ENCODE measurements around the gene TIGD6. TPM values are rescaled to one million over a fixed set of nuclear protein-coding genes. Genes with fewer than 3 reads are reported as not detected.

Gene TIGD6
- total and polyA plus RNA-seq, 10 of the 15 experiments (the other 5 are each of a cell fraction or from before 2014, with no cell fraction given), result 0.84 to 4.1 (median 2.7) TPM

GRCh38 chr5:150022158-150022531 lies 21.7 kb upstream of the TIGD6 start:
- Histone ChIP-seq H3K4me3 (no peak overlapping the region), H3K79me2 (ENCODE audit: control insufficient read depth, insufficient read depth, low read length) (no peaks in the 10 kb centered on the region), H4K20me1 (ENCODE audit: control insufficient read depth, insufficient read depth) (no peaks in the 10 kb centered on the region), H3K27ac (ENCODE audit: control insufficient read depth, insufficient read depth) (no peak overlapping the region), H3K4me2 (ENCODE audit: control insufficient read depth, insufficient read depth) (no peak overlapping the region), H3K9me3 (replicated peaks; ENCODE audit: control insufficient read depth, insufficient read depth, low read length) (no peaks in the 10 kb centered on the region), H3K9ac (ENCODE audit: control insufficient read depth, insufficient read depth, low read length) (no peak overlapping the region), H3K27me3 (replicated peaks in 1 of 2; ENCODE audit: control insufficient read depth in 2 of 2, insufficient read depth in 2 of 2, low read length in 1 of 2) (no peaks in the 10 kb centered on the region), H3K36me3 (ENCODE audit: control insufficient read depth in 2 of 2, insufficient read depth in 2 of 2, low read length in 1 of 2) (peaks cover 13 to 26% of the 10 kb centered on the region in 2 experiments), H3K4me1 (ENCODE audit: control insufficient read depth, insufficient read depth, low read length) (no peaks in the 10 kb centered on the region), H2AFZ (ENCODE audit: control insufficient read depth, low read depth, low read length) (no peak overlapping the region)
- in situ Hi-C loops (cut with MboI) (no loop called here), intact Hi-C loops (cut with micrococcal nuclease; ENCODE audit: unreplicated experiment) (no loop called here)
- ChIA-PET SMC1A (ENCODE audit: uncharacterized antibody, unreplicated experiment) (interaction anchor here (0.6 to 2.9 kb wide), 4 partner anchors 9 to 1402 kb away, joined by 3 to 11 read pairs (median 6); no protein-coding TSS in a partner anchor), CTCF (interaction anchor here (0.6 to 2.2 kb wide), 4 partner anchors 16 to 193 kb away, joined by 3 to 8 read pairs (median 4); no protein-coding TSS in a partner anchor), RAD21 (ENCODE audit: unreplicated experiment) (interaction anchor here (1.0 kb wide), 1 partner anchor 79 kb away, joined by 3 read pairs; no protein-coding TSS in a partner anchor), POLR2A (interaction anchor here (0.9 kb wide), 1 partner anchor 9 kb away, joined by 3 read pairs; no protein-coding TSS in a partner anchor)
- ATAC-seq (no peak), DNase-seq (ENCODE audit: low read depth, low spot score) (no peak), FAIRE-seq (no peak)
- TF ChIP-seq SRF (IDR thresholded peaks at IDR 0.05; ENCODE audit: low read depth in 2 of 2, low read length in 2 of 2), result no peak
- no peak for TF ChIP-seq NFXL1 (IDR thresholded peaks at IDR 0.05; ENCODE audit: borderline replicate concordance)
- no peak for TF ChIP-seq TCF12 (IDR thresholded peaks at IDR 0.05; ENCODE audit: low read depth, low read length)
- TF ChIP-seq PML (IDR thresholded peaks at IDR 0.05; ENCODE audit: low read length), result no peak
- no peak for TF ChIP-seq CREB1 (IDR thresholded peaks at IDR 0.05; ENCODE audit: low read depth)
- TF ChIP-seq ZNF384 (IDR thresholded peaks at IDR 0.05; ENCODE audit: borderline replicate concordance, low read depth, low read length), result no peak
- no peak for TF ChIP-seq SMAD1 (IDR thresholded peaks at IDR 0.05; ENCODE audit: low read depth, partially characterized antibody)
- TF ChIP-seq ZNF217 (IDR thresholded peaks at IDR 0.05), result no peak
- TF ChIP-seq BCL3 (IDR thresholded peaks at IDR 0.05; ENCODE audit: borderline replicate concordance, insufficient read depth, low read depth, low read length, poor library complexity, severe bottlenecking), result no peak
- TF ChIP-seq SIN3A (IDR thresholded peaks at IDR 0.05; ENCODE audit: low read depth, low read length), result no peak
- BruUV-seq (replicated peaks), result no TSS peak
- WGBS (ENCODE audit: insufficient coverage, insufficient replicate concordance, low lambda C conversion rate, missing lambda C conversion rate), result 100% methylated on average over 1 of the region's 1 CpG

Data from GM12878 (cell line).